ENCODE results near the gene INPP5D. TPM values are rescaled to one million over a fixed set of nuclear protein-coding genes. Genes with fewer than 3 reads are reported as not detected.

The INPP5D gene
- total RNA-seq, 1 donor from 2014 or later: 0.28 TPM

- no peak overlapping the region for H3K27ac Mint-ChIP-seq (ENCODE audit: unreplicated experiment)
- H3K4me3 Mint-ChIP-seq: no peak overlapping the region
- no peaks in the 10 kb centered on the region for H3K9me3 Mint-ChIP-seq
- TF ChIP-seq CTCF (conservative IDR thresholded peaks at IDR 0.05): no peak
- no peaks in the 10 kb centered on the region for H3K27me3 Mint-ChIP-seq (ENCODE audit: low read depth)
- DNase-seq (ENCODE audit: low read depth, low spot score): no peak
- peaks cover 4% of the 10 kb centered on the region for H3K4me1 Mint-ChIP-seq
- H3K36me3 Mint-ChIP-seq (ENCODE audit: low read depth): no peaks in the 10 kb centered on the region
These were observed 104.0 kb downstream of the INPP5D start for GRCh38 chr2:233164128-233164635.

DNA sequence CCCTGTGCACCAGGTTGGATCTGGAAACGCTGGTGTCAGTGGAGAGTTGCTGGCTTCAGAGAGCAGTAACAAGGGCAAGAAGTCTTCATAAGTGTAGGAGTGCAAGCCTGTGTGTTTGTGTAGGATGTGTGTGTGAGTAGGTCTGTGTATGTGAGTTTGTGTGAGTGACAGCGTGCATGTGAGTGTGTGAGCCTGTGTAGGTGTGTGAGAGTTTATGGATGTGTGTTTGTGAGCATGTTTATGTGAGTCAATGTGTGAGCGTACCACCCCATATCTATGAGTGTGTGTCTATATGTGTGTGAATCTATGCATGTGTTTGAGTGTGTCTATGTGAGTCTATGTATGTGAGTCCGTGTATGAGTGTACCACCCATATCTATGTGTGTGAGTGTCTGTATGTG, 104.8 kb downstream of the INPP5D start:
- H3K9me3 Mint-ChIP-seq: no peaks in the 10 kb centered on the region
- no peak for TF ChIP-seq CTCF (conservative IDR thresholded peaks at IDR 0.05)

GRCh38 chr2:233165543-233165894, 105.4 kb downstream of the INPP5D start:
- no peaks in the 10 kb centered on the region for H3K36me3 Mint-ChIP-seq (ENCODE audit: low read depth)
- peaks cover 4% of the 10 kb centered on the region for H3K4me1 Mint-ChIP-seq
- no peak for DNase-seq (ENCODE audit: low read depth, low spot score)
- H3K27me3 Mint-ChIP-seq (ENCODE audit: low read depth): no peaks in the 10 kb centered on the region
- H3K27ac Mint-ChIP-seq (ENCODE audit: unreplicated experiment): no peak overlapping the region
- TF ChIP-seq CTCF (conservative IDR thresholded peaks at IDR 0.05): no peak
- no peak overlapping the region for H3K4me3 Mint-ChIP-seq
- no peaks in the 10 kb centered on the region for H3K9me3 Mint-ChIP-seq

More for the DNA sequence above, 104.8 kb downstream of the INPP5D start:
- Mint-ChIP-seq H3K27me3 (ENCODE audit: low read depth) (no peaks in the 10 kb centered on the region), H3K4me3 (no peak overlapping the region), H3K4me1 (peaks cover 4% of the 10 kb centered on the region), H3K36me3 (ENCODE audit: low read depth) (no peaks in the 10 kb centered on the region), H3K27ac (ENCODE audit: unreplicated experiment) (no peak overlapping the region)
- DNase-seq (ENCODE audit: low read depth, low spot score): no peak

DNA sequence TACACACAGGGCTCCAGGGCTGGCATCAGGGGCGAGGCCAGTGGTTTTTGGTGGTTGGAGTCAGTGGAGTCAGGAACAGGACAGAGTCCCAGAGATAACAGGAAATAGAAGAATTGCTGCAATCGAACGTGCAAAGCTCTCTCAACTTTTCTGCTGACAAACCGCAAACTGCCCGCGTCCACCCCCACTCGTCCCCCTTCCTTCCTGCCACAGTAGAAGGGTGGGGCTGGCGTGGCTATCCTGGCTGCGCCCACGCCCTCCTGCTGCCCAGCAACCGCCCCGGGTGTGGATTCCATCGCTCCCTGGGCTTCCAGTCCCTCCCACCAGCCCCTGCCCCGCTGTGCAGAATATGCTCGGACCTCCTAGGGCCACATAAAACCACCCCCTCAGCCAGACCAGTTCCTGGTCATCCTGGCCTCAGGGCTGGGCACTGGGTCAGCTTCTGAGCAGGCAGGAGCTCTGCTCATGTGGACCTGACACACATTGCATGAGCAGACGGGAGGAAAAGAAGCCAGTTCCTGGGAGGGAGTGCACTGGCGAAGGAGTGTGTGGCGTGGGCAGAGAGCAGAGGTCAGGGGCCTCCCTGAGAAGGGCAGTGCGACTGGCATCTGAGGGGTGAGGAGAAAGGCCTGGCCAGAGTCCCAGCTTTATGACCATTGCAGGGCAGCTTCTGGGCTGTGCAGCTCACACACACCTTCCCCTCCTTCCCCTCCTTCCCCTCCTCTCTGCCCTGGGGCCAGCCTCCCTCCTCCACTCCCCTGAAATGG, 105.9 kb downstream of the INPP5D start:
- Mint-ChIP-seq H3K9me3 (no peaks in the 10 kb centered on the region), H3K4me1 (peaks cover 4% of the 10 kb centered on the region), H3K27me3 (ENCODE audit: low read depth) (no peaks in the 10 kb centered on the region), H3K36me3 (ENCODE audit: low read depth) (no peaks in the 10 kb centered on the region), H3K27ac (ENCODE audit: unreplicated experiment) (no peak overlapping the region), H3K4me3 (no peak overlapping the region)
- no peak for DNase-seq (ENCODE audit: low read depth, low spot score)
- TF ChIP-seq CTCF (conservative IDR thresholded peaks at IDR 0.05): no peak

DNA sequence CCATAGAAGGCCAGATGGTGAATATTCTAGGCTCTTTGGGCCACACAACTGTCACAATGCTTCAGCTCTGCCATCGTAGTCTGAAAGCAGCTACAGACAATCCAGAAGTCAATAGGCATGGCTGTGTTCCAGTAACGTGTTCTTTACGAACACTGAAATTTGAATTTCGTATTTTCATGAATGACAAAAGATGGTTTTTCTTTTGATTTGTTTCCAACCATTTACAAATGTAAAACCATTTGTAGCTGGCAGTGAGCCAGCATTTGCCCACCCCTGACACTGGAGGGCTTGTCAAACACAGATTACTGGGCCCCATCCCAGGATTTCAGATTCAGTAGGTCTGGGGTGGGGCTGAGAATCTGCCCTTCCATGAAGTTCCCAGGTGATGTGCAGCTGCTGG, 108.3 kb downstream of the INPP5D start:
- no peak for DNase-seq (ENCODE audit: low read depth, low spot score)
- Mint-ChIP-seq H3K4me3 (no peak overlapping the region), H3K27me3 (ENCODE audit: low read depth) (no peaks in the 10 kb centered on the region), H3K36me3 (ENCODE audit: low read depth) (no peaks in the 10 kb centered on the region), H3K27ac (ENCODE audit: unreplicated experiment) (no peak overlapping the region), H3K9me3 (no peaks in the 10 kb centered on the region), H3K4me1 (peaks cover 4% of the 10 kb centered on the region)
- TF ChIP-seq CTCF (conservative IDR thresholded peaks at IDR 0.05): no peak

All from neural crest cell (in vitro differentiated cells).